Measurements from ENCODE around the gene CCL15. TPM values are rescaled to one million over a fixed set of nuclear protein-coding genes. Genes with fewer than 3 reads are reported as not detected.

Gene CCL15
- total RNA-seq, 1 experiment from 2014 or later, result not detected

DNA sequence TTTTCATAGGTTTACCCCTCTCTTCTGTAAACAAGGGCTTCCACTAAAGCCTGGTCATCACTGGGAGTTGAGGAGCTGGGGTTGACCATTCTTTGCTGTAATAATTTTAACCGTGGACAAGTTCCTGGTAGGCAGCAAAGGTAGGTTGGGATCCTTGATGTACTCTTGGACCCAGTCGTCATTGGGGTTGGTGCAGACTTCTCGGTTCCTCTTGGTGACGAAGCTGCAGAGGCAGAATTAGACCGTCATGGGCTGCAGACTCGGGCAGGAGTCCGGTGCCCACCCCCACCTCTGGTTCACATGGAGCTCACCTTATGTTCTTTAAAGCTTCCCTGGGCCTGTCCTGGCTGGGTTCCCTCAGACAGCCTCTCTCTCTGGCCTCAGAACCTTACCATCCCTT, 23.8 kb downstream of the CCL15 start:
- H3K27ac Mint-ChIP-seq (ENCODE audit: unreplicated experiment), result no peak overlapping the region
- no peak overlapping the region for H3K4me3 Mint-ChIP-seq (ENCODE audit: low read depth, unreplicated experiment)
- H3K4me1 Mint-ChIP-seq (ENCODE audit: low read depth, unreplicated experiment), result peaks cover 11% of the 10 kb centered on the region
- H3K36me3 Mint-ChIP-seq (ENCODE audit: insufficient read depth, unreplicated experiment), result no peaks in the 10 kb centered on the region
- TF ChIP-seq, protein P1, sequence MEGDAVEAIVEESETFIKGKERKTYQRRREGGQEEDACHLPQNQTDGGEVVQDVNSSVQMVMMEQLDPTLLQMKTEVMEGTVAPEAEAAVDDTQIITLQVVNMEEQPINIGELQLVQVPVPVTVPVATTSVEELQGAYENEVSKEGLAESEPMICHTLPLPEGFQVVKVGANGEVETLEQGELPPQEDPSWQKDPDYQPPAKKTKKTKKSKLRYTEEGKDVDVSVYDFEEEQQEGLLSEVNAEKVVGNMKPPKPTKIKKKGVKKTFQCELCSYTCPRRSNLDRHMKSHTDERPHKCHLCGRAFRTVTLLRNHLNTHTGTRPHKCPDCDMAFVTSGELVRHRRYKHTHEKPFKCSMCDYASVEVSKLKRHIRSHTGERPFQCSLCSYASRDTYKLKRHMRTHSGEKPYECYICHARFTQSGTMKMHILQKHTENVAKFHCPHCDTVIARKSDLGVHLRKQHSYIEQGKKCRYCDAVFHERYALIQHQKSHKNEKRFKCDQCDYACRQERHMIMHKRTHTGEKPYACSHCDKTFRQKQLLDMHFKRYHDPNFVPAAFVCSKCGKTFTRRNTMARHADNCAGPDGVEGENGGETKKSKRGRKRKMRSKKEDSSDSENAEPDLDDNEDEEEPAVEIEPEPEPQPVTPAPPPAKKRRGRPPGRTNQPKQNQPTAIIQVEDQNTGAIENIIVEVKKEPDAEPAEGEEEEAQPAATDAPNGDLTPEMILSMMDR (IDR thresholded peaks at IDR 0.05; ENCODE audit: unreplicated experiment), result no peak
- DNase-seq, result no peak
- intact Hi-C loops (cut with micrococcal nuclease; ENCODE audit: unreplicated experiment), result no loop called here
- BruUV-seq (replicated peaks), result no TSS peak
- H3K27me3 Mint-ChIP-seq (ENCODE audit: unreplicated experiment), result peaks cover 67% of the 10 kb centered on the region
- H3K9me3 Mint-ChIP-seq (ENCODE audit: low read depth, unreplicated experiment), result no peaks in the 10 kb centered on the region
- CTCF ChIA-PET, result no interaction called here

DNA sequence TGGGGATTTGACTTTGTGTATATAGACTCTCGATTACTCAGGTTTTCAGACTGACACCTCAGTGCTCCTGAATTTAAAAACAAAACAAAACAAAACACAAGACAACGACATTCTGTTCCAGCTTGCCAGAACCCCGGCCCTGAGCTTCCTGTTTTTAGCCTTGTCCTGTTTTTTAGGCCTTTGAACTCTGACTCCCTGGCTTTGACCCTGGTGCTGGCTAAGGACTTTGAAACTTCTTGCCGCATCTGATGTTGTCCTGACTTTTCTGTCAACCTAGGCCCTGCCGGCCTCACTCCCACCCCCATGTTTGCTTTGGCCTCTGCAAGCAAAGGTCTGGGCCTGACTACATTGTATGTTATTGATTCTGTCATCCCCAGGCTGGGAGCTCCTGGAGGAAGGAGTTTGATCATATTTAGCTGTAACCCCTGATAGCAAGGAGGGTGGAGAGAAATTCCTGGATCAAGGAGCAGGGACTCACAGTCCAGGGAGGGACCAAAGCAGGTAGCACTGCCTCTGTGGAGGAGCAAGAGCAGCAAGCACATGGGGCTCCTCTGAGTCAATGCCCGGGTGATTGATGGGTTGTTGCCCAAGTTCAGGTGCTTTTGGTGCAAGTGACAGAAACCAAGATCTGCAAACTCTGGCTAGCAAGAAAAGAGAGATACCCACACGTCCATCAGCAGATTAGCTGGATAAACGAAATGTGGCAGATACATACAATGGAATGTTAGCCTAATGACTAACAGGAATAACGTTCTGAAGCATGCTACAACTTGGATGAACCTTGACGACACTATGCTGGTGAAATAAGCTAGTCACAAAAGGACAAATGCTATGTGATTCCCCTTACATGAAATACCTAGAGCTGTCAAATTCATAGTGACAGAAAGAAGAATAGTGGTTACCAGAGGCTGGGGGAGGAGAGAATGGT, 27.8 kb downstream of the CCL15 start:
- intact Hi-C loops (cut with micrococcal nuclease; ENCODE audit: unreplicated experiment), result no loop called here
- no peak overlapping the region for H3K27ac Mint-ChIP-seq (ENCODE audit: unreplicated experiment)
- no peak for DNase-seq
- H3K9me3 Mint-ChIP-seq (ENCODE audit: low read depth, unreplicated experiment), result no peaks in the 10 kb centered on the region
- no peak overlapping the region for H3K4me3 Mint-ChIP-seq (ENCODE audit: low read depth, unreplicated experiment)
- H3K27me3 Mint-ChIP-seq (ENCODE audit: unreplicated experiment), result peaks cover 36% of the 10 kb centered on the region
- H3K36me3 Mint-ChIP-seq (ENCODE audit: insufficient read depth, unreplicated experiment), result no peaks in the 10 kb centered on the region
- H3K4me1 Mint-ChIP-seq (ENCODE audit: low read depth, unreplicated experiment), result peaks cover 11% of the 10 kb centered on the region
- TF ChIP-seq, protein P1 (IDR thresholded peaks at IDR 0.05; ENCODE audit: unreplicated experiment), result no peak
- no TSS peak for BruUV-seq (replicated peaks)
- CTCF ChIA-PET, result interaction anchor here (0.6 to 1.9 kb wide), 2 partner anchors 99 to 510 kb away, joined by 3 to 13 read pairs; no protein-coding TSS in a partner anchor

DNA sequence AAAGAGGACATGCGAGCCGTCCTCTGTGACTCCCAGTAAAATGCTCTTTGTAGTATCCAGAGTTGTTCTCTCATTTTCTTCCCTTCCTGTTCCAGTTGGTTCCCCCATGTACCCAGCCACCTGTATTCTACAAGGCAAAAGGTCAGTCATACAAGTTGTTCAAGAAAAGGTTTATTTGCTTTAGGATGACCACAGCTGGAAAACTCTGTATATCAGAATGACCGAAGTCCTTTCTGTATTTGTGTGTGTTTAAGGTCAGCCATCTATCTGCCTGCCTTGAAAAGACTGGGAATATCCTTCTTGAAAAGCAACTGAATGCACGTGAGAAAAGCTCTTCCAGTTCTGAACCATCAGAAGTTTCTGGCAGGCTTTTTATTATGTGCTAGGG, 28.4 kb downstream of the CCL15 start:
- H3K36me3 Mint-ChIP-seq (ENCODE audit: insufficient read depth, unreplicated experiment), result no peaks in the 10 kb centered on the region
- DNase-seq, result no peak
- peaks cover 30% of the 10 kb centered on the region for H3K27me3 Mint-ChIP-seq (ENCODE audit: unreplicated experiment)
- CTCF ChIA-PET, result interaction anchor here (1.3 to 1.9 kb wide), 2 partner anchors 8 to 99 kb away, joined by 3 to 13 read pairs; no protein-coding TSS in a partner anchor
- H3K27ac Mint-ChIP-seq (ENCODE audit: unreplicated experiment), result no peak overlapping the region
- intact Hi-C loops (cut with micrococcal nuclease; ENCODE audit: unreplicated experiment), result no loop called here
- H3K9me3 Mint-ChIP-seq (ENCODE audit: low read depth, unreplicated experiment), result no peaks in the 10 kb centered on the region
- no TSS peak for BruUV-seq (replicated peaks)
- peaks cover 11% of the 10 kb centered on the region for H3K4me1 Mint-ChIP-seq (ENCODE audit: low read depth, unreplicated experiment)
- no peak overlapping the region for H3K4me3 Mint-ChIP-seq (ENCODE audit: low read depth, unreplicated experiment)
- TF ChIP-seq, protein P1 (IDR thresholded peaks at IDR 0.05; ENCODE audit: unreplicated experiment), result no peak

DNA sequence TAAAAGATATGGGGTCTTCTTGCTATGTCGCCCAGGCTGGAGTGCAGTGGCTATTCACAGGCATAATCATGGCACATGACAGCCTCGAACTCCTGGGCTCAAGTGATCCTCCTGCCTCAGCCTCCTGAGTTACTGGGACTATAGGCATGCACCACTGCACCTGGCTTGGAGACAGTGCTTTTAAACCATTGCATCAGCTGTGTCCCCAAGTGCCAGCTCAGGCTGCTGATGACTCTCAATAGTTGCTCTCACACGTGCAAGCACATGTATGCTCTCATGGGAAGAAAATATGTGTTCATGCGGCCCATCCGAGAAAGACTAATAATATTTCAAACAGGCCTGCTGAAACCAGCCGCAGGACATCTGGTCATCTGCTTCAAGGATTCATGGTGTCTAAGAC, 28.8 kb downstream of the CCL15 start:
- Mint-ChIP-seq H3K4me3 (ENCODE audit: low read depth, unreplicated experiment) (no peak overlapping the region), H3K9me3 (ENCODE audit: low read depth, unreplicated experiment) (no peaks in the 10 kb centered on the region), H3K27me3 (ENCODE audit: unreplicated experiment) (peaks cover 26% of the 10 kb centered on the region), H3K27ac (ENCODE audit: unreplicated experiment) (no peak overlapping the region), H3K4me1 (ENCODE audit: low read depth, unreplicated experiment) (peaks cover 11% of the 10 kb centered on the region), H3K36me3 (ENCODE audit: insufficient read depth, unreplicated experiment) (no peaks in the 10 kb centered on the region)
- no TSS peak for BruUV-seq (replicated peaks)
- intact Hi-C loops (cut with micrococcal nuclease; ENCODE audit: unreplicated experiment), result no loop called here
- TF ChIP-seq, protein P1 (IDR thresholded peaks at IDR 0.05; ENCODE audit: unreplicated experiment), result no peak
- CTCF ChIA-PET, result interaction anchor here (1.3 kb wide), 1 partner anchor 8 kb away, joined by 3 read pairs; no protein-coding TSS in a partner anchor
- DNase-seq, result no peak

Measured in Calu3 (cell line).